ENCODE data around the gene SMCO1.

The SMCO1 gene

GRCh38 chr3:196563721-196564225, 48.6 kb upstream of the SMCO1 start:
- Histone ChIP-seq H3K4me1 (ENCODE audit: control insufficient read depth, insufficient read depth, low read length) (no peaks in the 10 kb centered on the region), H3K27ac (ENCODE audit: extremely low read depth, low read depth, low read length) (no peak overlapping the region), H3K4me3 (ENCODE audit: low read depth, low read length) (no peak overlapping the region), H3K36me3 (ENCODE audit: control insufficient read depth in 2 of 2, insufficient read depth in 1 of 2, low read length in 2 of 2) (peaks cover 0 to 18% of the 10 kb centered on the region in 2 experiments; a peak in 1 of 3 replicates), H3K9me3 (ENCODE audit: control insufficient read depth, insufficient read depth, low read depth, low read length) (no peaks in the 10 kb centered on the region)
- TF ChIP-seq SP7 (tag by site-specific recombination; IDR thresholded peaks at IDR 0.05) (no peak), SCRT2 (tag by site-specific recombination; IDR thresholded peaks at IDR 0.05) (no peak), ZNF623 (tag by site-specific recombination; IDR thresholded peaks at IDR 0.05) (no peak), ZNF146 (tag by site-specific recombination; IDR thresholded peaks at IDR 0.05) (no peak), ZFP69B (tag by site-specific recombination; IDR thresholded peaks at IDR 0.05) (no peak), HOXD13 (CRISPR knock-in tag; IDR thresholded peaks at IDR 0.05; ENCODE audit: borderline replicate concordance) (no peak), ZNF18 (tag by site-specific recombination; IDR thresholded peaks at IDR 0.05) (no peak), TCF7L2 (IDR thresholded peaks at IDR 0.05; ENCODE audit: borderline replicate concordance, low read depth, low read length) (no peak), ZNF391 (tag by site-specific recombination; IDR thresholded peaks at IDR 0.05; ENCODE audit: borderline replicate concordance, low read depth) (no peak), KLF16 (tag by site-specific recombination; IDR thresholded peaks at IDR 0.05) (no peak)
- CTCF ChIA-PET, result no interaction called here
- POLR2A ChIA-PET, result no interaction called here

GRCh38 chr3:196559826-196560225, 44.7 kb upstream of the SMCO1 start:
- POLR2A ChIA-PET, result no interaction called here
- H3K4me1 ChIP-seq (ENCODE audit: control insufficient read depth, insufficient read depth, low read length), result no peaks in the 10 kb centered on the region
- TF ChIP-seq KLF10 (tag by site-specific recombination; IDR thresholded peaks at IDR 0.05) (no peak), ZFP3 (tag by site-specific recombination; IDR thresholded peaks at IDR 0.05; ENCODE audit: low read depth) (no peak), CTCF (tag by site-specific recombination; IDR thresholded peaks at IDR 0.05) (no peak), PATZ1 (tag by site-specific recombination; IDR thresholded peaks at IDR 0.05) (no peak)
- H3K9me3 ChIP-seq (ENCODE audit: control insufficient read depth, insufficient read depth, low read depth, low read length), result no peaks in the 10 kb centered on the region
- no peak overlapping the region for H3K4me3 ChIP-seq (ENCODE audit: low read depth, low read length)
- CTCF ChIA-PET, result no interaction called here
- H3K36me3 ChIP-seq (ENCODE audit: control insufficient read depth in 2 of 2, insufficient read depth in 1 of 2, low read length in 2 of 2), result peaks cover 0 to 14% of the 10 kb centered on the region in 2 experiments; a peak in 2 of 3 replicates
- H3K27ac ChIP-seq (ENCODE audit: extremely low read depth, low read depth, low read length), result no peak overlapping the region

GRCh38 chr3:196558476-196558875, 43.3 kb upstream of the SMCO1 start:
- no peak overlapping the region for H3K27ac ChIP-seq (ENCODE audit: extremely low read depth, low read depth, low read length)
- H3K36me3 ChIP-seq (ENCODE audit: control insufficient read depth in 2 of 2, insufficient read depth in 1 of 2, low read length in 2 of 2), result peaks cover 0 to 21% of the 10 kb centered on the region in 2 experiments; a peak in 2 of 3 replicates
- ChIA-PET POLR2A (no interaction called here), CTCF (no interaction called here)
- H3K4me1 ChIP-seq (ENCODE audit: control insufficient read depth, insufficient read depth, low read length), result no peaks in the 10 kb centered on the region
- H3K9me3 ChIP-seq (ENCODE audit: control insufficient read depth, insufficient read depth, low read depth, low read length), result no peaks in the 10 kb centered on the region
- no peak overlapping the region for H3K4me3 ChIP-seq (ENCODE audit: low read depth, low read length)
- TF ChIP-seq GLIS2 (tag by site-specific recombination; IDR thresholded peaks at IDR 0.05) (no peak), MYNN (tag by site-specific recombination; IDR thresholded peaks at IDR 0.05; ENCODE audit: borderline replicate concordance) (no peak), ZNF530 (tag by site-specific recombination; IDR thresholded peaks at IDR 0.05; ENCODE audit: low read depth) (no peak), SP3 (tag by site-specific recombination; IDR thresholded peaks at IDR 0.05) (no peak), ZNF645 (tag by site-specific recombination; IDR thresholded peaks at IDR 0.05) (no peak), ZSCAN16 (tag by site-specific recombination; IDR thresholded peaks at IDR 0.05) (no peak), PATZ1 (tag by site-specific recombination; IDR thresholded peaks at IDR 0.05) (no peak), ZSCAN23 (tag by site-specific recombination; IDR thresholded peaks at IDR 0.05) (no peak), SCRT2 (tag by site-specific recombination; IDR thresholded peaks at IDR 0.05) (no peak), ZNF664 (tag by site-specific recombination; IDR thresholded peaks at IDR 0.05) (no peak), ZNF394 (tag by site-specific recombination; IDR thresholded peaks at IDR 0.05; ENCODE audit: borderline replicate concordance) (no peak), ZNF274 (IDR thresholded peaks at IDR 0.05; ENCODE audit: low read length) (no peak), ZNF274 (tag by site-specific recombination; IDR thresholded peaks at IDR 0.05; ENCODE audit: borderline replicate concordance) (no peak)
